Stomach (tissue), 9 donors: ENCODE measurements around the gene FER1L5. TPM values are rescaled to one million over a fixed set of nuclear protein-coding genes. Genes with fewer than 3 reads are reported as not detected.

Experiments used
- DNase-seq, 2 donors: peaks; one replicate each; pipeline versions ENCODE4 v3.0.0 to v3.0.0-alpha.2; 2013 to 2019
- H3K27ac ChIP-seq, 5 donors: fragments of 200-600 bp in 4 of 5; sonication (generic) in 4 of 5; one replicate each; pipeline ENCODE4 v1.5.1; 2013 to 2019; ENCODE audit warnings: mild to moderate bottlenecking in 1 of 5, moderate library complexity in 1 of 5
- H3K27me3 ChIP-seq, 3 donors: fragments of 200-600 bp; sonication (generic); one replicate each; pipeline ENCODE4 v1.5.1; 2017 to 2019; ENCODE audit warnings: mixed run types in 1 of 3
- H3K36me3 ChIP-seq, 4 donors: fragments of 200-600 bp; sonication (generic); 1 replicate in 3 of 4; 2 replicates in 1 of 4; pipeline ENCODE4 v1.5.1; 2016 to 2019
- H3K4me1 ChIP-seq, 4 donors: fragments of 200-600 bp; sonication (generic); one replicate each; pipeline ENCODE4 v1.5.1; 2016 to 2019
- H3K4me3 ChIP-seq, 4 donors: fragments of 200-600 bp; sonication (generic) in 3 of 4; one replicate each; pipeline ENCODE4 v1.5.1; 2016 to 2019; ENCODE audit warnings: mild to moderate bottlenecking in 1 of 4
- H3K9me3 ChIP-seq, 4 donors: fragments of 200-600 bp; sonication (generic); one replicate each; pipeline ENCODE4 v1.5.1; 2016 to 2019
- EP300 ChIP-seq: sonication (generic); formaldehyde crosslinking; IDR thresholded peaks from one replicate; pipeline ENCODE4 v1.6.1; 2017; ENCODE audit warnings: antibody characterized with exemption
- POLR2A ChIP-seq, 4 donors: fragments of 450-650 bp; IDR thresholded peaks; one replicate each; pipeline ENCODE4 v1.6.1; 2016; ENCODE audit warnings: antibody characterized with exemption in 4 of 4, control low read depth in 2 of 4, mild to moderate bottlenecking in 1 of 4, moderate library complexity in 1 of 4
- POLR2AphosphoS5 ChIP-seq, 3 donors: sonication (generic); formaldehyde crosslinking; IDR thresholded peaks; one replicate each; pipeline ENCODE4 v1.6.1; 2016; ENCODE audit warnings: antibody characterized with exemption in 3 of 3
- WGBS, 5 donors: extraction: QIAGEN DNeasy Blood & Tissue Kit in 3 of 5; methylation state at CpG; one replicate each; pipeline versions ENCODE4 v1.1.5 to v1.1.7; 2013 to 2018; 5-methylcytosine and 5-hydroxymethylcytosine counted together
- intact Hi-C: fragments of 100-400 bp; cut with DNase I; formaldehyde crosslinking; loops from one replicate; pipeline ENCODE4 v1.15.1; 2023; ENCODE audit warnings: low total_unique reads
- polyA plus RNA-seq, 3 donors: library from polyadenylated mRNA; stranded (reverse); fragments of 200-250 nt; gene quantifications; one replicate each; pipeline ENCODE4 v1.2.3, GENCODE V29; 2013
- total RNA-seq, 5 donors: library from RNA; depleted of rRNA; stranded (reverse); fragments of >200 nt; gene quantifications; one replicate each; pipeline versions ENCODE4 v1.1.0 to v1.2.3, GENCODE V29; 2014 to 2016
- TF ChIP-seq, protein P1 (sequence below), 7 experiments: fragments of 450-650 bp in 4 of 7; fragments of 200-600 bp in 3 of 7; sonication (generic) in 3 of 7; IDR thresholded peaks; one replicate each; pipeline ENCODE4 v1.5.1; 2016 to 2019; ENCODE audit warnings: antibody characterized with exemption in 7 of 7, control low read depth in 2 of 7, mild to moderate bottlenecking in 1 of 7
- donor health status: healthy with polysubstance abuse.
- donor health status: Bipolar disorder and iron deficiency.
- donor health status: healthy.

FER1L5 gene
- total and polyA plus RNA-seq, 8 donors = 0.03 to 0.73 (median 0.06) TPM; not detected in 5

DNA sequence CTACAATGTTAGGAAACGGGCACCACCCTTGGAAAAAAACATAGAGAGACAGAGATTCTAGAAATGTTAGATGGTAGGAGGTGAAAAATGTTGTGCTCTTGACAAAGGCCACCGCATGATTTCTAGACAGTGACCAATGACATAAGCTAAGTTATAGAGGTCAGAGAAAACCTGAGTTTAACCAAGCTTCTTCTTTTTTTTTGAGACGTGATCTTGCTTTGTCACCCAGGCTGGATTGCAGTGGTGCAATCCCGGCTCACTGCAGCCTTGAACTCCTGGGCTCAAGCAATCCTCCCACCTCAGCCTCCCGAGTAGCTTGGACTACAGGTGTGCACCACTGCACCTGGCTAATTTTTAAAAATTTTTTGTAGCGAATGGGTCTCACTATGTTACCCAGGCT lies 13.0 kb downstream of the FER1L5 start:
- Histone ChIP-seq H3K36me3 (no peaks in the 10 kb centered on the region), H3K27me3 (no peaks in the 10 kb centered on the region), H3K4me1 (no peaks in the 10 kb centered on the region), H3K4me3 (no peak overlapping the region), H3K27ac (no peak overlapping the region), H3K9me3 (no peaks in the 10 kb centered on the region)
- no peak for TF ChIP-seq POLR2AphosphoS5 (IDR thresholded peaks at IDR 0.05)
- TF ChIP-seq EP300 = no peak
- WGBS, 5 donors = 80 to 89% (median 87%) methylated on average over 6 of the region's 6 CpGs
- no peak for DNase-seq
- intact Hi-C loops = no loop called here

DNA sequence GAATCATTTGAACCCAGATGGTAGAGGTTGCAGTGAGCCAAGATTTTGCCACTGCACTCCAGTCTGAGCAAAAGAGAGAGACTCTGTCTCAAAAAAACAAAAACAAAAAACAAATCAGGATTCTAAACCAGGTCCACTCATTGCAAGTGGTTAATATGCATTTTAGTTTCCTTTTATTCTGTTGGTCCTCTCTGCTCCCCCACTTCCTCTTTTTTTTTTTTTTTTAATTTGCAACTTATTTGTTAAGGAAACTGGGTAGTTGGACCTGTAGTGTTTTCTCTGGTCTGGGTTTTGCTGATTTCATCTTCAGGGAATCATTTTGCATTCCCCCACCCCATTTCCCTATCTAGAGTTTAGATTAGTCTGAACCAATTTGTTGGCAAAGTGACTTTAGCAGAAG lies 14.0 kb downstream of the FER1L5 start:
- Histone ChIP-seq H3K36me3 (no peaks in the 10 kb centered on the region), H3K4me1 (no peaks in the 10 kb centered on the region), H3K27me3 (no peaks in the 10 kb centered on the region), H3K4me3 (no peak overlapping the region), H3K27ac (no peak overlapping the region), H3K9me3 (no peaks in the 10 kb centered on the region)
- TF ChIP-seq EP300 = no peak
- TF ChIP-seq, protein P1, sequence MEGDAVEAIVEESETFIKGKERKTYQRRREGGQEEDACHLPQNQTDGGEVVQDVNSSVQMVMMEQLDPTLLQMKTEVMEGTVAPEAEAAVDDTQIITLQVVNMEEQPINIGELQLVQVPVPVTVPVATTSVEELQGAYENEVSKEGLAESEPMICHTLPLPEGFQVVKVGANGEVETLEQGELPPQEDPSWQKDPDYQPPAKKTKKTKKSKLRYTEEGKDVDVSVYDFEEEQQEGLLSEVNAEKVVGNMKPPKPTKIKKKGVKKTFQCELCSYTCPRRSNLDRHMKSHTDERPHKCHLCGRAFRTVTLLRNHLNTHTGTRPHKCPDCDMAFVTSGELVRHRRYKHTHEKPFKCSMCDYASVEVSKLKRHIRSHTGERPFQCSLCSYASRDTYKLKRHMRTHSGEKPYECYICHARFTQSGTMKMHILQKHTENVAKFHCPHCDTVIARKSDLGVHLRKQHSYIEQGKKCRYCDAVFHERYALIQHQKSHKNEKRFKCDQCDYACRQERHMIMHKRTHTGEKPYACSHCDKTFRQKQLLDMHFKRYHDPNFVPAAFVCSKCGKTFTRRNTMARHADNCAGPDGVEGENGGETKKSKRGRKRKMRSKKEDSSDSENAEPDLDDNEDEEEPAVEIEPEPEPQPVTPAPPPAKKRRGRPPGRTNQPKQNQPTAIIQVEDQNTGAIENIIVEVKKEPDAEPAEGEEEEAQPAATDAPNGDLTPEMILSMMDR (IDR thresholded peaks at IDR 0.05) = no peak
- TF ChIP-seq POLR2A (IDR thresholded peaks at IDR 0.05) = no peak
- no peak for TF ChIP-seq POLR2AphosphoS5 (IDR thresholded peaks at IDR 0.05)
- intact Hi-C loops = no loop called here
- DNase-seq = no peak

DNA sequence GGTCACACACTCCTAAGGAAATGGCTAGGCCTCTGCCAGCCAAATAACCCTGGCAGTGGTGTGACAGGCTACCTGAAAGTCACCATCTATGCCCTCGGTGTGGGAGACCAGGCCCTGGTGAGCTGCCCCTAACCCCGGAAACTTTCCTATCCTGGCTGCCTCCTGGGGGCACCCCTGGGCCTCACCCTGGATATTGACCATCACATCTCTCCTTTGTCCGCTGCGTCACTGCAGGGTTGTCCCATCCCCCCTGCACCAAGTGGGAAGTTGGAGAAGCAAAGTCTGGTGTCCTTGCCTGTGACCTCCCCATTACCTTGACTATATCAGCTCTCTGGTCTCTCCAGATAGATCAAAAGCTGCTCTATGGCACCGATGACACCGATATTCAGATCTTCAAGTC lies 18.8 kb downstream of the FER1L5 start:
- no peaks in the 10 kb centered on the region for H3K9me3 ChIP-seq
- peaks cover 4 to 28% (median 13%) of the 10 kb centered on the region in 4 donors for H3K4me1 ChIP-seq
- WGBS, 5 donors = 89 to 97% (median 94%) methylated on average over 6 of the region's 6 CpGs
- TF ChIP-seq, protein P1 (IDR thresholded peaks at IDR 0.05) = no peak
- TF ChIP-seq EP300 (no peak), POLR2AphosphoS5 (IDR thresholded peaks at IDR 0.05) (no peak), POLR2A (IDR thresholded peaks at IDR 0.05) (no peak)
- DNase-seq = no peak
- no peaks in the 10 kb centered on the region for H3K27me3 ChIP-seq
- H3K36me3 ChIP-seq = no peaks in the 10 kb centered on the region
- intact Hi-C loops = no loop called here
- no peak overlapping the region for H3K27ac ChIP-seq
- H3K4me3 ChIP-seq = no peak overlapping the region

DNA sequence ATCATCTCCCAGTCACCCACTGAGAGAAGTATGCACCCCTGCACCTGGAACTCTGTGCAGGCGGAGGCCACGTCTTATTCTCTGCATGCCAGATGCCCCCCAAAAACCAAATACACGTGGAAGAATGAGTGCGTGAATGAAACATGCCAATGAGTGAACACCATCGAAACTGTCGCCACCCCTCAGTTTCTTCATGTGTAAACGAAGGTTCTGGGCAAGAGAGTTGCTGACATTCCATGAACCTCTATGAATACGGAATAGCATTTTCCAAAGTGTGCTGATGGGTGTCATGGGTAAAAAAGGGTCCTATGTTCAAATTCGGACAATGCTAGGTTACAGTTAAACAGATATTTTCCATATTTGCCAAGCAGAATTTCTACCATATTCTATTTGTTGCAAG lies 19.8 kb downstream of the FER1L5 start:
- no peak for DNase-seq
- Histone ChIP-seq H3K27me3 (no peaks in the 10 kb centered on the region), H3K9me3 (no peaks in the 10 kb centered on the region), H3K27ac (no peak overlapping the region), H3K36me3 (no peaks in the 10 kb centered on the region), H3K4me3 (no peak overlapping the region), H3K4me1 (peaks cover 4 to 28% (median 13%) of the 10 kb centered on the region in 4 donors)
- intact Hi-C loops = no loop called here
- TF ChIP-seq, protein P1 (IDR thresholded peaks at IDR 0.05) = no peak
- TF ChIP-seq POLR2A (IDR thresholded peaks at IDR 0.05) (no peak), POLR2AphosphoS5 (IDR thresholded peaks at IDR 0.05) (no peak), EP300 (no peak)
- 90 to 97% (median 92%) methylated on average over 9 of the region's 9 CpGs for WGBS, 5 donors

DNA sequence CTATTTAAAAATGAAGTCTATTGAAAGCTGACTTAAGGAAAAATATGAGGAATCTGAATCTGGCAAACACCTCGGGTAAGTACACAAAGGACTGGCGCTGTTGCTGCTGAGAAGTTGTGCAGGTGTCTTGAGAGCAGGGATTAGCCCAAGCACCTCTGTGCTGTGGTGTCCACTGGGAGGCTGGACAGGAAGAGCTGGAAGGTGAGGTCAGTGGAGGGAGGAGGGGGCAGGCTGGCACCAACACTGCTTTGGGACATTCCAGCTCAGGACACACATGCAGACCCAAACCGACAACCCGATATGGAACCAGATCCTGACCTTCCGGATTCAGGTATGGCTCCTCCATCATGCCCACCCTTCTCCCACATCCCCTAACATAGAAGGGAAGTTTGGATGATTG lies 20.6 kb downstream of the FER1L5 start:
- peak; percentile 14 to 46 for DNase-seq
- intact Hi-C loops = no loop called here
- TF ChIP-seq, protein P1 (IDR thresholded peaks at IDR 0.05) = no peak
- TF ChIP-seq EP300 (no peak), POLR2AphosphoS5 (IDR thresholded peaks at IDR 0.05) (no peak), POLR2A (IDR thresholded peaks at IDR 0.05) (no peak)
- Histone ChIP-seq H3K27ac (no peak overlapping the region), H3K27me3 (no peaks in the 10 kb centered on the region), H3K4me1 (peaks cover 4 to 28% (median 13%) of the 10 kb centered on the region in 4 donors), H3K9me3 (no peaks in the 10 kb centered on the region), H3K4me3 (no peak overlapping the region), H3K36me3 (no peaks in the 10 kb centered on the region)
- WGBS, 5 donors = 56 to 75% (median 60%) methylated on average over 5 of the region's 5 CpGs
